ENCODE measurements around the gene SNAPIN. TPM values are rescaled to one million over a fixed set of nuclear protein-coding genes. Genes with fewer than 3 reads are reported as not detected.

The SNAPIN gene
- total RNA-seq, 4 donors from 2014 or later, result 64.0 to 127 (median 90.0) TPM

DNA sequence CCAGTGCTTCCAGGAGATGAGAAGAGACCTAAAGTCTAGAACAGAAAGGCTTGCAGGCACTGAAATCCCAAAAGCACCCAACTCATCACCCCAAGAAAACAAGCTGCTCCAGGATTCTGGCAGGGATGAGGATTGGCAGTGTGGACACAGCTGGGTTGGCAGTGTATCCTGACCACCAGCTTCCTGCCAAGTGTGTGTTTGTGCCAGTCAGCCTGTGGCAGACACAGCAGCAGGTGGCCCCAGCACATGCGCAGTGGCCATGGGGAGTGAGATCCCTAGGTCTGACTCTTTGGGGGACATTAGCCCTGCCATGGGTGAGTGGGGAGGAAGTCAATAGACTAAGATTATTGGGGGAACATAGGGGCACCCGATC lies 8.7 kb upstream of the SNAPIN start:
- peak; percentile 83 to 94 for DNase-seq
- Histone ChIP-seq H3K4me1 (peaks cover 21 to 40% of the 10 kb centered on the region in 2 donors), H3K4me3 (no peak overlapping the region), H3K27ac (peak overlapping the region; percentile 76 to 100 (median 92)), H3K9me3 (no peaks in the 10 kb centered on the region), H3K27me3 (no peaks in the 10 kb centered on the region), H3K36me3 (peaks cover 0 to 19% of the 10 kb centered on the region in 2 donors)
- peak; percentile 91 to 94 for ATAC-seq
- in situ Hi-C loops (cut with MboI; ENCODE audit: low sequenced_read_pairs in 4 of 4), result loop anchor here in 2 of 4 donors (25.0 kb wide), 1 partner anchor 337 kb away; the partner anchor contains the start of genes JTB (in 2 of the 2), RAB13 (in 2 of the 2) and RPS27 (in 2 of the 2)
- intact Hi-C loops (cut with DNase I; ENCODE audit: low total_unique reads), result no loop called here
- TF ChIP-seq, protein P1, sequence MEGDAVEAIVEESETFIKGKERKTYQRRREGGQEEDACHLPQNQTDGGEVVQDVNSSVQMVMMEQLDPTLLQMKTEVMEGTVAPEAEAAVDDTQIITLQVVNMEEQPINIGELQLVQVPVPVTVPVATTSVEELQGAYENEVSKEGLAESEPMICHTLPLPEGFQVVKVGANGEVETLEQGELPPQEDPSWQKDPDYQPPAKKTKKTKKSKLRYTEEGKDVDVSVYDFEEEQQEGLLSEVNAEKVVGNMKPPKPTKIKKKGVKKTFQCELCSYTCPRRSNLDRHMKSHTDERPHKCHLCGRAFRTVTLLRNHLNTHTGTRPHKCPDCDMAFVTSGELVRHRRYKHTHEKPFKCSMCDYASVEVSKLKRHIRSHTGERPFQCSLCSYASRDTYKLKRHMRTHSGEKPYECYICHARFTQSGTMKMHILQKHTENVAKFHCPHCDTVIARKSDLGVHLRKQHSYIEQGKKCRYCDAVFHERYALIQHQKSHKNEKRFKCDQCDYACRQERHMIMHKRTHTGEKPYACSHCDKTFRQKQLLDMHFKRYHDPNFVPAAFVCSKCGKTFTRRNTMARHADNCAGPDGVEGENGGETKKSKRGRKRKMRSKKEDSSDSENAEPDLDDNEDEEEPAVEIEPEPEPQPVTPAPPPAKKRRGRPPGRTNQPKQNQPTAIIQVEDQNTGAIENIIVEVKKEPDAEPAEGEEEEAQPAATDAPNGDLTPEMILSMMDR (IDR thresholded peaks at IDR 0.05 in 4 of 5, conservative IDR thresholded peaks at IDR 0.05 in 1 of 5), result no peak

DNA sequence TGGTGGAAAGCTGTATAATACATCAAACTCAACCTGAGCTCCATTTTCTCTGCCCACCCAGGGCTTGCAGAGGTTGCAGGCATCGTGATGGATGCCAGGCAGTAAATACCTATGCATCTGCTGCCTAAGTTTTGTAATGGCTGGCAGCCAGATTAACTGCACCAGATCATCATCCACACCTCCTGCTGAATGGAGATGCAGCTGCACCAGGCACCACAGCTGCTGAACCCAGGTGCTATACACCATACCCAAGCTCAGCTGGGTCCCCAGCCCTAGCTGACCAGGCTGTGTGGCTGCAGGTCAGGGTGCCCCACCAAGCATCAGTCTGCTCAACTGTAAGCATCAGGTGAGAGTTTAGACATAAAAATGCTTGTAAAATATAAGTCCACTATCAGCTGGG lies 6.7 kb upstream of the SNAPIN start:
- intact Hi-C loops (cut with DNase I; ENCODE audit: low total_unique reads), result no loop called here

DNA sequence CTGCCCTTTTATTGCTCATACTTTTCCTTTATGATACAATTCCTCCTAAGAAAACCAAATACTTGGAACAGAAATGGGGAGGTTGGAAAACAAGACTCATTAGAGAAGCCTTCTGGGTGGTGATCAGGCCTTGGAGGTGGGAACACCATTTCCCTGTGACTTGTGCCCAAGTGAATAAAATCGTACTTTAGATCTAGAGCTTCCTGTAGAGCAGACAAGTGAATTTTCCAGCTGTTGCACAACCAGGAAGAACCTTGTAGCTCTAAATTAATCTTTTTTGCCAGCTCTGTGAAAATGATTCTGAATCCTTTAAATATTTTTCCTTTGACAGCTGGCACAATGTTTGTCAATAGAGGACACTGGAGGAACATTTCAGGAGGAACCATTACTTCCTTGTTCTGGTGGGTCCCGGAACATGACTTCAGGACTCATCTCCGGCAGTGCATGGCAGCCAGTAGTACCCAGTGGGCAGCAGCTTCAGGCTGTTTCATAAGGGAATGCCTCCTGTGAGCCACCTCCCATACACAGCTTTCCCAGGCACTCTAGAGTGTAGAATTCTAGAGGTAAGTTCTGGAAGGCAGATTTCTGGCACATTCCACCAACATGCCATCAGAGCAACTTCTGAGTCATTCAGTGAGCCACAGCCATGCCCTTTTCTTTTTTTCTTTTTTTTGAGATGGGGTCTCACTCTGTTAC lies 5.5 kb upstream of the SNAPIN start:
- Histone ChIP-seq H3K36me3 (no peaks in the 10 kb centered on the region), H3K27me3 (no peaks in the 10 kb centered on the region), H3K9me3 (no peaks in the 10 kb centered on the region), H3K4me1 (peaks cover 19 to 27% of the 10 kb centered on the region in 2 donors), H3K4me3 (no peak overlapping the region), H3K27ac (peak overlapping the region in 3 of 4 donors; percentile 33 to 64 (median 57))
- intact Hi-C loops (cut with DNase I; ENCODE audit: low total_unique reads) (no loop called here), in situ Hi-C loops (cut with MboI; ENCODE audit: low sequenced_read_pairs in 4 of 4) (loop anchor here in 2 of 4 donors (25.0 kb wide), 1 partner anchor 334 kb away; the partner anchor contains the start of genes JTB (in 2 of the 2), RAB13 (in 2 of the 2) and RPS27 (in 2 of the 2))
- no peak for TF ChIP-seq POLR2A (IDR thresholded peaks at IDR 0.05)
- TF ChIP-seq, protein P1 (IDR thresholded peaks at IDR 0.05 in 4 of 5, conservative IDR thresholded peaks at IDR 0.05 in 1 of 5), result no peak
- ATAC-seq, result no peak
- DNase-seq, result peak in 1 of 2 donors; percentile 19

More for the DNA sequence above, 6.7 kb upstream of the SNAPIN start:
- no peak for ATAC-seq
- no peaks in the 10 kb centered on the region for H3K27me3 ChIP-seq
- no peak overlapping the region for H3K4me3 ChIP-seq
- H3K27ac ChIP-seq, result no peak overlapping the region
- H3K36me3 ChIP-seq, result no peaks in the 10 kb centered on the region
- in situ Hi-C loops (cut with MboI; ENCODE audit: low sequenced_read_pairs in 4 of 4), result loop anchor here in 2 of 4 donors (25.0 kb wide), 1 partner anchor 336 kb away; the partner anchor contains the start of genes JTB (in 2 of the 2), RAB13 (in 2 of the 2) and RPS27 (in 2 of the 2)
- no peak for DNase-seq
- peaks cover 17 to 33% of the 10 kb centered on the region in 2 donors for H3K4me1 ChIP-seq
- no peak for TF ChIP-seq POLR2A (IDR thresholded peaks at IDR 0.05)
- TF ChIP-seq, protein P1 (IDR thresholded peaks at IDR 0.05 in 4 of 5, conservative IDR thresholded peaks at IDR 0.05 in 1 of 5), result no peak
- H3K9me3 ChIP-seq, result no peaks in the 10 kb centered on the region

DNA sequence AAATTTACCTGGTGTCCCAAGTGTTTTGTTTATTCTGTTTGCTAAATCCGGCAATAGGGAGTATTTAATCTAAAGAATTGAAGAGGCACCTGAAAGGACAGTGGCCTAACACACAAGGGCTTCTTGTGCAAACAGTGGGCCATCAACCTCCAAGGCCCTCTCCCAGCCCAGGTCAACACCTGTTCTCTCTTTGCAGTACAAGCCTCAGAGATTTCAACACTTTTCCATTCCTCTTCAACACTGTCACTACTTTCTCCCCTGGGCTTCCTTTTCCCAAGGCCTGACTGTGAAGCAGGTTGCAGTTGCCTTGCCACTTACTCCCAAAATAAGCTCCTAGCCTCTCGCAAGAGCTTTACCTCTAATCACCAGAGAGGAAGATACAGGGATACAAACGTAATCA lies 3.2 kb upstream of the SNAPIN start:
- H3K27me3 ChIP-seq, result no peaks in the 10 kb centered on the region
- H3K27ac ChIP-seq, result peak overlapping the region; percentile 26 to 74 (median 33)
- ATAC-seq (peak in 1 of 2 donors; percentile 47), DNase-seq (peak in 1 of 2 donors; percentile 58)
- H3K36me3 ChIP-seq, result no peaks in the 10 kb centered on the region
- in situ Hi-C loops (cut with MboI; ENCODE audit: low sequenced_read_pairs in 4 of 4), result loop anchor here in 2 of 4 donors (25.0 kb wide), 1 partner anchor 332 kb away; the partner anchor contains the start of genes JTB (in 2 of the 2), RAB13 (in 2 of the 2) and RPS27 (in 2 of the 2)
- intact Hi-C loops (cut with DNase I; ENCODE audit: low total_unique reads), result no loop called here
- no peak for TF ChIP-seq POLR2A (IDR thresholded peaks at IDR 0.05)
- TF ChIP-seq, protein P1 (IDR thresholded peaks at IDR 0.05 in 4 of 5, conservative IDR thresholded peaks at IDR 0.05 in 1 of 5), result no peak
- H3K4me3 ChIP-seq, result no peak overlapping the region
- H3K4me1 ChIP-seq, result peaks cover 14 to 15% of the 10 kb centered on the region in 2 donors
- no peaks in the 10 kb centered on the region for H3K9me3 ChIP-seq

Data from gastrocnemius medialis (tissue), 4 donors.